GM12892 (cell line): ENCODE measurements around the gene MGAT5.

Source experiments
- POLR2A ChIP-seq: IDR thresholded peaks from 2 replicates; pipeline ENCODE4 v1.6.1; 2011; ENCODE audit warnings: low read depth, low read length, control low read depth
- POLR2AphosphoS5 ChIP-seq: IDR thresholded peaks from 2 replicates; pipeline ENCODE4 v1.6.1; 2011; ENCODE audit warnings: low read depth, low read length, control low read depth
- TAF1 ChIP-seq: IDR thresholded peaks from 2 replicates; pipeline ENCODE4 v1.6.1; 2011; ENCODE audit warnings: low read depth, mild to moderate bottlenecking, control low read depth, low read length, borderline replicate concordance

DNA sequence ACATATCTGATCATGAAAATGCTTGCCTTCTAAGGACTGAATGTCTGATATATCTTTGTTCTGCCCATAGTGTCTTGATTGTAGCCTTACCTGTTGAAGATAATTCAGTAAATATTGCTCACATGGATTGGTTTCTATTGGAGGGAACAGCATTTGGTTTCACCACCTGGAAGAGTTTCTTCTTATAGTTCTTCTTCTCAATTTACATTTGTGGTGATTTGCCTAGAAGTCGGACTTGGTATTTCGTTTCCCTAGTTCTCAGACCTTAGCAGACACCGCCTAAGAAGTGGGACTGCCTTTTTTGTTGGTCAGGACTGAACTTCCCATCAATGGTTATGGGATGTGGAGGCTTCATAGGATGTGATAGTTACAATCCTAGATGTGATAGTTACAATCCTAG, 20.2 kb downstream of the MGAT5 start:
- TF ChIP-seq POLR2A (no peak), POLR2AphosphoS5 (no peak), TAF1 (no peak)
